GM21717 (cell line): ENCODE results near the gene TECTA.
"Not testable (repeated sequence)": the region's sequence is repeated elsewhere in the genome, so short reads cannot be mapped to it uniquely, and the experiment has no call there.

Experiments used
- ATAC-seq: cut with Tn5 transposase; IDR thresholded peaks from one replicate; pipeline ENCODE4 v1.9.1; 2021; ENCODE audit warnings: mild to moderate bottlenecking, moderate library complexity; ENCODE audit not compliant: unreplicated experiment

TECTA gene

DNA sequence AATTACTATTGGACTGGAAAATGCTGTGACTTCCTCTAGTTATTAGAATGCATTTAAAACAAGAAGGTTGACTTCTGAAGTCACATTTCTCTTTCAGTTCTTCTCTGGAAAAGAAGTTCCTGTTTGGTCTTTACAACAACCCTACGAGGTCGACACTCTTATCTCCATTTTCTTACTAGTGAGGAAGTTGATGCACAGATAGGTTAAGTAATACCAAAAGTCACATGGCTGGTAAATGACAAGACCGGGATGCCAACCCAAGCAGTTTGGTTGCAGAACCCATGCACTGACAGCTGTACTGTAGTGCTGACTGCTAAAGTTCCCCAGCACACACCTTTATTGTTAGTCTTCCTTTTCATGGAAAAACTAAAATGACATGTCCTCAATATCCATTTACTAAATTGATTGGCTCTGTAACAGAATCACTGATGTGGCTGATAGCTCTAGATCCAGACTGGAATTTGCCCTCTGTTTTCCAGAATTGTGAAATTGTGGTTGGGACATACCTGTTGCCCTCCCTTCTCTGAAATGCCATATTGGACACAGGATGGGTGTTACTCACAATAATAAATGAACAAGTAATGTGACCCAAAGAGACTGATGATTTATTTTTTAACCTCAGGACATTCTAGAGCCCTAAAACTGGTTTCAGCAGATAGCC lies 9.4 kb upstream of the TECTA start:
- no peak for ATAC-seq

DNA sequence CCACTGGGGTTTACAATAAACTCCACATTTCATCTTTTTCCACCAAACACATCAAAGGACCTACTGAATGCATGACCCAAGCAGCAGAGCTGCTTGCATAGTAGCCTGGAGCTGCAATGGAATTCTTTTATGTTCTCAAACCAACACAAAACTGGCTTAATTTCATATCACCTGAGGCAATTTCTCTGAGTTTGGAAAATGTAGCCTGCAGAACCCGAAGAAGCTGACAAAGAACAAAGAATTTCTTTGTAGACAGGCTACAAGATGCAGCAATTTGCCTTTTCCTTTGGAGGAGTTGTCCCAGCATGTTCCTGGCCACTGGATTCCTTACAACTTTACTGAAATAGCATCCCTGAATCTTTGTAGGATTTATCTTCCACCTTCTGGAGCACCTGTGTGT lies 5.5 kb upstream of the TECTA start:
- no peak for ATAC-seq

DNA sequence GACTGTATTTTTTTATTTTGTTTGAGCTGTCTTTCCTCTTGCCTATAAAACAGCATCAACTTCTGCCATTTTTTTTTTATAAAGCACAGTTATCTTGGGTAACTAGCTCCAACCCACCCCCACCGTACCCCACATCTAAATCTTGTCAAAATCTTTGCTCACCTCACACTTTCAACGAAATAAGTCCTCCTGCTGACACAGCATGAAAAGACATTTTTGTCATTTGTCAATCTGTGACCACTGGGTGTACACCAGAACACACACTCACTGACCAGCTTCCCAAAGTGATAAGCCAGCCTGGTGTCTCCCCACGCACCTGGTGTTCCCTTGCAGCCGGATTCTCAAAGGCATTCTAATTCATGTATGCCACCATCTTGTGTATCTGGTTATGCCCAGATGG lies 1.7 kb upstream of the TECTA start:
- ATAC-seq: no peak

DNA sequence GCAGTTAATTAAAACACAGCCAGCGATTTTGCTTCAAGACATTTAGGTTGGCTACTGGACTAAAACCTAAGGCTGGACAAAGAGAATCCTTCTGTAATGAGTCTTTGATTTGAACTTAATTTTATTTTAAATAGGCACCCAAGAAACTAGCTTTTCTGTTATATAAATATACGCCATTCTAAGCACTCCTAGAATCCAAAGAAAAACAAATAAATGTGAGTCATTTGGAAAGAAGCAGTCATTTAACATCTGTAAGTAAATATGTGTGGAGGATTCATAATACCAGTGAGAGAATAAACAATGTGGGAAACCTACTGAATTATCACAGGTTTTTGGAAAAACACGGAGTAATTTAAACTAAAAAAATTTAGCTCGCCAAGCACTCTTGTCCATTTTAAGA lies 1.2 kb upstream of the TECTA start:
- no peak for ATAC-seq

DNA sequence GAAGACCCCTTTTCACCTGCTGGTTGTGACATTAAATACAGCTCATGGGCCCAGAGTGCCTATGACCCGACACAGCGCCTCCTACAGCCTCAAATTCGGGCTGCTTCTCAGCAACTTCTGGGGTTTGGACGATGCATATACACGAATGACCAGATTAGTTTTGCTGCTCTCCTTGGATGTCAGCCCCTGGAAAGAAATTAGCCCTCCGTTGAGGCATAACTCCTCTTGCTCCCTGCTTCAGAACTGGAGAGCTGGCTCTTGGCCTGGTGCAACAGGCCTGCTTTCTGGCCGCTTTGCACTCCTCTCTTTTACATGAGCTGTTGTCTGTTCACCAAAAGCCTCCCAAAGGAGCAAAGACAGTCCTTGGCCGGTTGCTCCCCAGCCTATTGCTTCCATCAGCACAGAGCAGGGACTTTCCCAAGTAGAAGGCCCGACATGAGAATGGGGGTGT lies 3.3 kb downstream of the TECTA start:
- ATAC-seq: no peak

DNA sequence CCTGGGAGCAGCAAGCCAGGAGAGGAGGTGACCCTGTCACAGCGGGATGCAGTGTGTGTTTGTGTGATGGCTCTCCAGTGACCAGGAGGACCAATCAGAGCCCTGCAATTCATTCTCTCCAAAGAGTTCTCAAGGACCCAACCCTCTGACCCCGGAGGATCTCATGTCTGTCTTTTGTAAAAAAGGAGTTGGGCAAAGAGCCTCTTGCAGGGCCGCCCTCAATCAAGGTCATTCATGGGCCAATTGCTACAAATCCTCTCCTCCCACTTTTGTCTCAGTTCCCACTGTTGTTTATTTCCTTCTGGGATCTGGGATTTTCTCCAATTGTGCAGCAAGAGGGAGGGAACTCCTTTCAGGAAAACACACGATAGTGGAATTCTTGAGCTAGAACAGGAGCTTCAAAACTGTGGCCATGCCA lies 4.0 kb downstream of the TECTA start:
- ATAC-seq: no peak

DNA sequence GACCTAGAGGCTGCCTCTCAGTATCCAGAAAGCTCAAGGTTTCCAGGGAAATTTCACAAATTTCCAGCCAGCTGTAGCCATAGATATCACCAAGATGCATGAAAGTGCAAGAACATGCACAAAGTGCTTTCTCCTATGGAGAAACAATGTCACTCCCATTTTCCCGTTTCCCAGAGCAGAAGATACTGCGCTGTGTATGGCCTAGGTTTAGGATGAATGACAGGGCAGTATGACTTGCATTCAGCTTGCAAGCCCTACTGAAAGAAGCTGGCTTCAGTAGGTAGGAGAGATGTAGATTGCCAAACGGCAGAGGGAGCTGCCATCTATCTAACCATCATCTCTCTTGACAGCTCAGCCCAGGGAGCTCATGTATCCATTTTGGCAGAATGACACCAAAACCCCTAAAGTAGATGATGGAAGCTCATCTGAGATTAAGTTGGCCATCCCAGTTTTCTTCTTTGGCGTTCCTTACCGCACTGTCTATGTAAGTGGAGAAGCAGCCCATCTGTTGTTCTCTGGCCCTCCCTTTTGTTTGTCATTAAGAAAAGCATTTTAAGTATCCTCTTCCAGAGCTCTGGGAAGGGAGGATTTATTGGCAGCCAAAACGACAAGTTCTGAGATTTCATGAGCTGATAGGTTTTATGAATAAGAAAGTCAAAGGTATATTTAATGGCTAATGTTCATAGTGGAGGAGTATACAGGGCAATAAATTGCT lies 4.6 kb downstream of the TECTA start:
- ATAC-seq: no peak

DNA sequence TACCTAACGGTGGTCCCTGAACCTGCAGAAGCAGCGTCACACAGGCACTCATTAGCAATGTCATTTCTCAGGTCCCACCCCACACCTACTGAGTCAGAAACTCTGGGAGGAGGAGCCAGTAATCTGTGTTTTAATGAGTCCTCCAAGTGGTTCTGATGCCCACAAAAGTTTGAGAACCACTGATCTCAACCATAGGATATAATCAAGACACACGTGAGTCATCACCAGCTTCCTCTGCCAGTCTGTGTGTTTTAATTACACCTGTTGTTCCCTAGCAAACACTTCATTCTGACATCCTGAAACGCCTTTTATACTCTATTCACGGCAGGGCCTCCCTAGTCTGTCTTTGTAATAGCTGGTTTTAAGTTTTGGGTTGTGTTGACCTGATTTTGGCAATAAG lies 5.8 kb downstream of the TECTA start:
- no peak for ATAC-seq

DNA sequence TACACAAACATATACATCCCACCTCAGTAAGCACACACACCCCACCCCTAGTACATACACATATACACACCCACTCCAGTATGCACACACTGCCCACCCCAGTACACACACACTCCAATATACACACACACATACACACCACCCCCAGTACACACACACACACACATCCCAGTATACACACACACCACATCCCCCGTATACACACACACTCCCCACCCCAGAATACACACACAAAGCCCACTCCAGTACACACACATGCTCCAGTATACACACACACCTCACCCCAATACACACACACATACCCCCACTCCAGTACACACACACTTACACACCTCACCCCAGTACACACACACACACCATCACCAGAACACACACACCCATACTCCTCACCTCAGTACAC lies 7.4 kb downstream of the TECTA start:
- ATAC-seq: no peak

DNA sequence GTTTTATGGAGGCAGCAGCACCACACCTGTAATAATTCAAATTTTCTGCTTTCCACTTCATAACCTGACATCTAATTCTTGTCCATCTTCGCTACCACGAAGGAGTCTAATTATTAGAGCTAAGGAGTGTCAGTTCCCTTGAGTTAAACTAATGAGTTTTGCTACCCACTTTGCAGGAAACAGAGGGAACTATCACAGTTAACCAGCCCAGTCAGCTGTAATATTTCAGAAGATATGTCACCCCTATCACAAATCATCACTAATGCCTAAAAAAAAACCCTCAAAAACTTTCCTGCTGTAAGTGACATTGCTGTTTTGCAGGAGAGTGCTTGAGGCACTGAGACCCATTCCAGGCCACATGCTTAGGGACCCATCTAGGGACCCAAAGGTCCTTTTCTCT lies 8.4 kb downstream of the TECTA start:
- no peak for ATAC-seq

DNA sequence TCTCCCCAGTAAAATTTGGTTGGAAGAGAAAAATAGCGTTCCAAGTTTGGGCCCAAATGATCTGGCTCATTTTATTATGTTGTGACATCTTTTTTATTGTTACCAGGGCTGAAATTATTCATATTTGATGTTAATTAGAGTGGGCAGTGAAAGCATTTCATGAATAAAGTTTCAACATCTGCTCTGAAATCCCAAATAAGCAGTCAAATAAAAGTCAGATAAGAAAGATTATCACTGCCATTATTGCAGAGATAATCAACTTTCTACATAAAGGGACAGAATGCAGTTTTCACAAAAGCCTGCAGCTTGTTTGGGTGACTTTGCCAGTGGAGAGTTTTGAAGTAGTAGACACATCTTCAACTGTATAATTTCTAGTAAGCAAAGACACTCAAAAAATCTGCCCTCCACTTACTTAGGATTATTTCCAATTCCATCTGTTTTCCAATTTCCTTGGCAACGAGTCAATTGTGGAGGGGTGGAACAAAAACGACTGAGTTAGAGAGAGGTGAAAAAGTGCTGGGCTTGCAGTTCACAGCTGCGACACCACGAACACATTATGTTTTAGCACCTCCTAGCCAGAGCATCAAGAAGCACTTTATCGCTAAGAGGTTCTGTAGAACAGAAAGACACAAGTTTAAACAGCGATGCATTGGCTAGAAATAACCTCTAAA lies 9.0 kb downstream of the TECTA start:
- ATAC-seq: no peak

DNA sequence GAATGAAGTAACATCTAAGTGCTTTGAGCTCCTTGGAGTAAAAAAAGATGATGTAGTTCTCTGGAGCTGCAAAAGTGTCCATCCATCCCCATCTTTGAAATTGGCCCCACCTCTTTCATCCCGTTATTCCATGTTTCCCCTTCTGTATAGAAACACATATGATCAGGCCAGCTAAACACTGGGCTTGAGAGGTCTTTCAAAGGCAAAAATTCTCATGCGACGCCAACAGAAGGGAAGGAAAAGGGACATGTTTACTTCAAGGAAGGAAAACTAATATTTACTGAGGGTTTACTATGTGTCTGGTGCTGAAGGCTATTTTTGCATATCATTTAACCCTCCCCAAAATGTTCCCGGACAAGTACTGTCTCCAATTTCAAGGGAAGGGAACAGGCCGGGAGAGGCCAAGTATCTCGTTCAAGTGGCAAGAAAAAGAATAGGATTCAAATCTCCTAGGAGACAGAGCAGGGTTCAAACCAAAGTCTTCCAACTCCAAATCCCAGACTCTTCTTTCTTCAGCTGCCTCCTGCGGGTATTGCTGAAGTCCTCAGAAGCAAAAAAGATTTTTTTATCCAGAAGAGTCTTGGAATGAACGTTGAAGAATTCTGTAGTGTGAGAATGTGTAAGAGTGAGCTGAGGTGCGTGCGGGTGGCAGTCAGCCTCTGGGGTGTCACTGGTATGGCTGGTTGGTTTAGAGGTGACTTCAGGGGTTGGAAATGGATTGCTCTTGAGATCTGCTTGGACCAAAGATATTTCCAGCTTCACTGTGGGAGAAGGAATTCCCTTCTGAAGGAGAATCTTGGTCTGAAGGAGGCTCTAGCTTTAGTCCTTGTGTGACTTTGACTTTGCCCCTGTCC lies 10.1 kb downstream of the TECTA start:
- ATAC-seq: no peak

DNA sequence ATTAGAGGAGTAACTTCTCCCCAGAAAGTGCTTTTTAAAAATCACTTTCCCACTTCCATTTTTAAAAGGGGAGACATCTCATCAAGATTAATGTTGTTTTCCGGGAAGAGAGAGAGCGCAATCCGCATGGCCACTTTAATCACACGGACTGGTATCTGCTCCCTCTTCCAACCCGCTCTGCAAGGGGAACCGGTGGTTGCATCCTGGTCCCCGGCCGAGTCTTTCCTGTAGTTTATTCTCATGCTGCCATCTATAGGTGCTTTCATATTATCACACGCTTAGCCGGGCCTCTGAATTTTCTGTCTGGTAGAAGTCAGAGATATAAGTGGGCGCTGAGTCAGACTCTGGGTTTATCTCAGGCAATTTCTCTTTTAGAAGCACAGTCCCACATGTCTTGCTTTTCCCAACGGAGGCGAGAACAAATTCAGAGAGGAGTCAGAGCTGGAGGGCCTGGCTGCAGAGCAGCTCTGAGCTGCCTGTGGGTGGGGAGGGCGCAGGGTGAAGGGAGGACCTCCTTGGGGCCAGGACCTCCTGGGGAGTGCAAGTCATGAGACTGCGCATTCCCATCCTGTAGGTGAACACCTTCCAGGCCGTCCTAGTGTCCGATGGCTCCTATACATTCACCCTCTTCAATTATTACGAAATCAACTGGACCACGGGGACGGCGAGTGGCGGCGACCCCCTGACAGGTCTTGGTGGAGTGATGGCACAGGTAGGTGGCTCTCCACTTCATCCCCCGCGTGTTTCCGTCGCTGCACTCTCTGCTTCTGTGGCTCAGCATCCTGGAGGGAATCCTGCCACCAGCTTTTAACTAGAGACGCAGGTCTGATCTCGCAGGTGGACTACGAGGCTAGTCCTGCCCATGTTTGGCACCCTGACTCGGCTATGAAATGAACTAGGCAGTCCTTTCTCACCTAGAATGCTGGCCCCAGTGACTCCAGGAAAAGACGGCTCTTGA lies 11.7 kb downstream of the TECTA start:
- no peak for ATAC-seq

DNA sequence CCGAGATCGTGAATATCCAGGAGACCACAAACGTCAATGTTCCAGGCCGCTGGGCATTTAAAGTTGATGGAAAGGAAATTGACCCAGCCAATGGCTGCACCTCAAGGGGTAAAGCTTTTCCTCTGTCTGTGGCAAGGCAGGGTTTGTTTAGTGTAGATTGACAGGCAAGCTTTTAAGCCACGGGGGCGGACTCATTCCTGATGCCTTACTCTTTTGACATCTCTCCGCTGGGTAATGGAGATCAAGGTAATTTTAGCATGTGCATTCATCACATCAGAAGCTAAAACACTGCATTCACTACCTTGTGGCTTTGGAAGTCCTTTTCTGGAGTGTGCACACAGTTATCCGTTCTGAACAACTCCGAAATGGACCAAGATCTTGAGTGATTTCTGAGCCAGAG lies 12.6 kb downstream of the TECTA start:
- ATAC-seq: no peak

DNA sequence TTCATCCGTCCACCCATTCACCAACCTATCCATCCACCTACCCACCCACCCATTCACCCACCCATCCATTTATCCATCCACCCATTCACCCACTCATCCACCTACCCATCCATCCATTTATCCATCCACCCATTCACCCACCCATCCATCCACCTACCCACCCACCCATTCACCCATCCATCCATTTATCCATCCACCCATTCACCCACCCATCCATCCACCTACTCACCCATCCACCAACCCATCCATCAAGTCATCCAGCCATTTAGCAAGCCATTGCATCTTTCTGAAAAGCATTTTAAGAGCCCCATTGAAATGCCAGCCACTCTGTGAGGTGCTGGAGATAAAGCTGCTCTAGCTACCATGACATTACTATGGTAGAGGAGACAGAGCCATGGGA lies 14.0 kb downstream of the TECTA start:
- ATAC-seq: not testable (repeated sequence)

DNA sequence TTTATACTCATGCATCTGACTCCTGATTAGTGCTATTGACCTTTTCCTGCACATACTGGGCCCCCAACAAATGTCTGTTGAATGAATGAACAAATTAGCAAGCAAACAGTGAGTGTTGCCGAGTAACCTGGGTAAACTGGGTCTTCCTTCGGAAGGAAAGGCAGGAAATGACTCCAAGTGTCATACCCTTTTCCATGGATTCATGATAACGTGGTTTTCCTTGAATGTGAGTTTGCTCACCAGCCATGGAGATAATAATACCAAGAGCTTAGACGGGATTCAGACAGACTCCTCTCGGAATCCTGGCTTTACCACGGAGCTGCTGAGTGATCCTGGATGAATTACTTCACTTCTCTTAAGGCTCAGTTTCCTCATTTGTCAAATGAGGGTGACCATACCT lies 16.7 kb downstream of the TECTA start:
- ATAC-seq: no peak

DNA sequence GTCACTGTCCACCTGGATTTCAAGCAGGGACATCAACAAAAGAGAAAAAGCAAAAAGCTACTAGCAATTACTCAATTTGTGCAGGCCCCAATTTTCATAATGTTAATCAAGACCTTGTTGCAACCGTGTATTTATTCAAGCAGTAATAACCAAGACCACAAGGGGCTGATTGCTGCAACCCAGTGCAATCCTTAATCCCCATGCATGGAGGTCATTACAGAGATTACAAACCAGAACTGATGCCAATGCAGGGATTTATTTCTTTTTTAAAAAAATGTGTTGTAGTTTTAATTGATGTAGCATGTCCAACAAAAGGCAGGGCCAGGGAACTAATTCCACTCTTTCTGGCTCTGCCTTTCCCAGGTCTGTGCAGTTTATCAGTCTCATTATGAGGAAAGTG lies 18.4 kb downstream of the TECTA start:
- no peak for ATAC-seq

DNA sequence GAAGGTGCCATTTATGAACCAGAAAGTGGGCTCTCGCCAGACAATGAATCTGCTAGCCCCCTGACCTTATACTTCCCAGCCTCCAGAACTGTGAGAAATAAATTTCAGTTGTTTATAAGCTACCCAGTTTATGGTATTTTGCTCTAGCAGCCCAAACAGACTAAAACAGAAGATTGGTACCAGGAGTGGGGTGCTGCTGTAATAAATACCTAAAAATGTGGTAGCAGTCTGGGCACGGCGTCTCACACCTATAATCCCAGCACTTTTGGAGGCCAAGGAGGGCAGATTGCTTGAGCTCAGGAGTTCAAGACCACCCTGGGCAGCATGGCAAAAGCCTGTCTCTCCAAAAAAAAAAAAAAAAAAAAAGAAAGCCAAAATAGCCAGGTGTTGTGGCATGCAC lies 21.3 kb downstream of the TECTA start:
- no peak for ATAC-seq

DNA sequence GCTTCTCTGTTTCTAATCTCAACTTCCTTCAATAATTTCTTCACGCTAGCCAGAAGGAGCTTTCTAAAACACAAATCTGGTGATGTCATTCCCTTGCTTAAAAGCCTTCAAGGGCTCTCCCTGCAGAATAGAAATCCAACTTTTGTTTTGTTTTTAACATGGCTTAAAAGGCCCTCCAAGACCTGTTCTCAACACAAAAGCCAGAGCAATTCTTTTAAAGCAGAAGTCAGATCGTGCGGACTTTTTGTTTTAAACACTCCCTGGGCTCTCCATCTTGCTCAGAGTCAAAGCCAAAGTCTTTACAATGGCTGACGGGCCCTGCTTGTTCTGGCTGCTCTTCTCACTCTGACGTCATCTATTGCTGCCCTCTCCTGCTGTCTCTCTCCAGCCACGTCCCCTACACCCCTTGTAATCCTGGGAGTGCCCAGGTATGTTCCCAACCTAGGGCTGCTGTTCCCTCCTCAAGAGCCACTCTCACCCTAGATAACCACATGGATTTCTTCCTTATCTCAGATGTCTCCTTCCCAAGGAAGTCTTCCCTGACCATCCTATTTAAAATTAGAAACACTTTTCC lies 22.5 kb downstream of the TECTA start:
- ATAC-seq: no peak

DNA sequence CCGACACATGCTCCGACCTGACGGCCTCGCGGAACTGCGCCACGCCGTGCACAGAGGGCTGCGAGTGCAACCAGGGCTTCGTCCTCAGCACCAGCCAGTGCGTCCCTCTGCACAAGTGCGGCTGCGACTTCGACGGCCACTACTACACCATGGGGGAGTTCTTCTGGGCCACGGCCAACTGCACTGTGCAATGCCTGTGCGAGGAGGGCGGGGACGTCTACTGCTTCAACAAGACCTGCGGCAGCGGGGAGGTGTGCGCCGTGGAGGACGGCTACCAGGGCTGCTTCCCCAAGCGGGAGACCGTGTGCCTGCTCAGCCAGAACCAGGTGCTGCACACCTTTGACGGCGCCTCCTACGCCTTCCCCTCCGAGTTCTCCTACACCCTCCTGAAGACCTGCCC lies 26.8 kb downstream of the TECTA start:
- no peak for ATAC-seq
